Testis (tissue), 2 donors: Measurements from ENCODE around the gene GUCA1A.

Experiments
- CTCF ChIP-seq, 3 experiments: fragments of 450-650 bp in 2 of 3; fragments of 200-600 bp in 1 of 3; sonication (generic) in 1 of 3; IDR thresholded peaks; one replicate each; pipeline ENCODE4 v1.5.1; 2016 to 2019; ENCODE audit warnings: antibody characterized with exemption in 3 of 3, mild to moderate bottlenecking in 2 of 3, moderate library complexity in 1 of 3
- POLR2A ChIP-seq: fragments of 450-650 bp; IDR thresholded peaks from one replicate; pipeline ENCODE4 v1.6.1; 2017; ENCODE audit warnings: antibody characterized with exemption, mild to moderate bottlenecking, moderate library complexity

GRCh38 chr6:42177514-42178364 is 4.6 kb downstream of the GUCA1A start:
- no peak for TF ChIP-seq CTCF (IDR thresholded peaks at IDR 0.05)
- TF ChIP-seq POLR2A, result no peak
